ENCODE results near the gene ARHGEF25. TPM values are rescaled to one million over a fixed set of nuclear protein-coding genes. Genes with fewer than 3 reads are reported as not detected.
A peak's percentile ranks its signal among the peaks of the same experiment; 100 is the strongest.

Gene ARHGEF25
- total and polyA plus RNA-seq, 2 of the 13 experiments (the other 11 are each of a cell fraction or from before 2014, with no cell fraction given), result 11.5 to 12.5 TPM

GRCh38 chr12:57575771-57576612, 35.2 kb upstream of the ARHGEF25 start (continued):
- TF ChIP-seq, protein P1, sequence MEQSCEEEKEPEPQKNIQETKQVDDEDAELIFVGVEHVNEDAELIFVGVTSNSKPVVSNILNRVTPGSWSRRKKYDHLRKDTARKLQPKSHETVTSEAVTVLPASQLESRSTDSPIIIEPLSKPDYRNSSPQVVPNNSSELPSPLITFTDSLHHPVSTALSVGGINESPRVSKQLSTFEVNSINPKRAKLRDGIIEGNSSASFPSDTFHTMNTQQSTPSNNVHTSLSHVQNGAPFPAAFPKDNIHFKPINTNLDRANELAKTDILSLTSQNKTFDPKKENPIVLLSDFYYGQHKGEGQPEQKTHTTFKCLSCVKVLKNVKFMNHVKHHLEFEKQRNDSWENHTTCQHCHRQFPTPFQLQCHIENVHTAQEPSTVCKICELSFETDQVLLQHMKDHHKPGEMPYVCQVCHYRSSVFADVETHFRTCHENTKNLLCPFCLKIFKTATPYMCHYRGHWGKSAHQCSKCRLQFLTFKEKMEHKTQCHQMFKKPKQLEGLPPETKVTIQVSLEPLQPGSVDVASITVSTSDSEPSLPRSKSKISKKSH (CRISPR knock-in tag; IDR thresholded peaks at IDR 0.05; ENCODE audit: borderline replicate concordance), result 0 out of 2 replicates have a peak, but pooled peaks have one; percentile 43
- TF ChIP-seq, protein P2, sequence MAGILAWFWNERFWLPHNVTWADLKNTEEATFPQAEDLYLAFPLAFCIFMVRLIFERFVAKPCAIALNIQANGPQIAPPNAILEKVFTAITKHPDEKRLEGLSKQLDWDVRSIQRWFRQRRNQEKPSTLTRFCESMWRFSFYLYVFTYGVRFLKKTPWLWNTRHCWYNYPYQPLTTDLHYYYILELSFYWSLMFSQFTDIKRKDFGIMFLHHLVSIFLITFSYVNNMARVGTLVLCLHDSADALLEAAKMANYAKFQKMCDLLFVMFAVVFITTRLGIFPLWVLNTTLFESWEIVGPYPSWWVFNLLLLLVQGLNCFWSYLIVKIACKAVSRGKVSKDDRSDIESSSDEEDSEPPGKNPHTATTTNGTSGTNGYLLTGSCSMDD (CRISPR knock-in tag; IDR thresholded peaks at IDR 0.05), result no peak
- TF ChIP-seq, protein P3, sequence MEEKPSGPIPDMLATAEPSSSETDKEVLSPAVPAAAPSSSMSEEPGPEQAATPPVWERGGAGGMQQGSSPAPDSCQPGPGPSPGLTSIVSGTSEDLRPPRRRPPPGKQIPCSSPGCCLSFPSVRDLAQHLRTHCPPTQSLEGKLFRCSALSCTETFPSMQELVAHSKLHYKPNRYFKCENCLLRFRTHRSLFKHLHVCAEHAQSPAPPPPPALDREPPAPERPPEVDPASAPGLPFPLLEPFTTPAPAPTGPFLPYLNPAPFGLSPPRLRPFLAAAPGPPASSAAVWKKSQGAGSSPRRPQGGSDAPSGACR (CRISPR knock-in tag; IDR thresholded peaks at IDR 0.05), result peak; percentile 78; the same call in 1 of the 2 replicates
- TF ChIP-seq PBX2 (CRISPR knock-in tag; IDR thresholded peaks at IDR 0.05), result no peak
- no peak for TF ChIP-seq ZNF773 (CRISPR knock-in tag; IDR thresholded peaks at IDR 0.05; ENCODE audit: borderline replicate concordance)
- no peak for TF ChIP-seq U2AF2 (IDR thresholded peaks at IDR 0.05; ENCODE audit: low read depth, low read length)
- no peak for TF ChIP-seq MLX (CRISPR knock-in tag; IDR thresholded peaks at IDR 0.05)
- TF ChIP-seq KMT2A (CRISPR knock-in tag; IDR thresholded peaks at IDR 0.05), result no peak
- no peak for TF ChIP-seq GTF3A (CRISPR knock-in tag; conservative IDR thresholded peaks at IDR 0.05)
- no peak for TF ChIP-seq ZNF383 (CRISPR knock-in tag; IDR thresholded peaks at IDR 0.05; ENCODE audit: borderline replicate concordance)
- no peak for TF ChIP-seq HOXA9 (CRISPR knock-in tag; IDR thresholded peaks at IDR 0.05; ENCODE audit: borderline replicate concordance)
- TF ChIP-seq ZNF207 (IDR thresholded peaks at IDR 0.05; ENCODE audit: borderline replicate concordance), result no peak
- TF ChIP-seq CHD4 (IDR thresholded peaks at IDR 0.05; ENCODE audit: borderline replicate concordance, low read length), result peak; percentile 8; the same call in 1 of the 2 replicates
- TF ChIP-seq ZNF350 (CRISPR knock-in tag; IDR thresholded peaks at IDR 0.05; ENCODE audit: borderline replicate concordance, low read depth), result peak; percentile 64; the same call in 1 of the 2 replicates
- TF ChIP-seq, protein P4, sequence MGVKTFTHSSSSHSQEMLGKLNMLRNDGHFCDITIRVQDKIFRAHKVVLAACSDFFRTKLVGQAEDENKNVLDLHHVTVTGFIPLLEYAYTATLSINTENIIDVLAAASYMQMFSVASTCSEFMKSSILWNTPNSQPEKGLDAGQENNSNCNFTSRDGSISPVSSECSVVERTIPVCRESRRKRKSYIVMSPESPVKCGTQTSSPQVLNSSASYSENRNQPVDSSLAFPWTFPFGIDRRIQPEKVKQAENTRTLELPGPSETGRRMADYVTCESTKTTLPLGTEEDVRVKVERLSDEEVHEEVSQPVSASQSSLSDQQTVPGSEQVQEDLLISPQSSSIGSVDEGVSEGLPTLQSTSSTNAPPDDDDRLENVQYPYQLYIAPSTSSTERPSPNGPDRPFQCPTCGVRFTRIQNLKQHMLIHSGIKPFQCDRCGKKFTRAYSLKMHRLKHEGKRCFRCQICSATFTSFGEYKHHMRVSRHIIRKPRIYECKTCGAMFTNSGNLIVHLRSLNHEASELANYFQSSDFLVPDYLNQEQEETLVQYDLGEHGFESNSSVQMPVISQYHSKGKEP (CRISPR knock-in tag; IDR thresholded peaks at IDR 0.05), result no peak
- TF ChIP-seq MYNN (CRISPR knock-in tag; IDR thresholded peaks at IDR 0.05; ENCODE audit: low read depth), result no peak
- TF ChIP-seq NFRKB (IDR thresholded peaks at IDR 0.05), result no peak
- TF ChIP-seq ZNF883 (CRISPR knock-in tag; IDR thresholded peaks at IDR 0.05; ENCODE audit: not compliant biosample characterization), result no peak
- TF ChIP-seq AGO1 (IDR thresholded peaks at IDR 0.05; ENCODE audit: low read depth, low read length, poor library complexity, severe bottlenecking), result no peak
- TF ChIP-seq THAP8 (CRISPR knock-in tag; IDR thresholded peaks at IDR 0.05; ENCODE audit: borderline replicate concordance), result no peak
- TF ChIP-seq BORCS8-MEF2B (CRISPR knock-in tag; IDR thresholded peaks at IDR 0.05), result 0 out of 2 replicates have a peak, but pooled peaks have one; percentile 19
